ENCODE data around the gene DSE.

The DSE gene

GRCh38 chr6:116472706-116473105, 102.0 kb downstream of the DSE start:
- H3K36me3 ChIP-seq: no peaks in the 10 kb centered on the region
- H3K4me1 ChIP-seq (ENCODE audit: control insufficient read depth in 1 of 2, insufficient read depth in 1 of 2, low read depth in 1 of 2, low read length in 1 of 2): peaks cover 41 to 47% of the 10 kb centered on the region in 2 experiments
- no peak for TF ChIP-seq CTCF (IDR thresholded peaks at IDR 0.05)
- H3K9me3 ChIP-seq: no peaks in the 10 kb centered on the region
- no peak overlapping the region for H3K4me3 ChIP-seq (ENCODE audit: low read depth in 1 of 2, low read length in 1 of 2)
- peak overlapping the region; percentile 2 for H3K27ac ChIP-seq
- no peaks in the 10 kb centered on the region for H3K27me3 ChIP-seq

- Histone ChIP-seq H3K9me3 (no peaks in the 10 kb centered on the region), H3K27ac (peak overlapping the region; percentile 92), H3K4me3 (ENCODE audit: low read depth in 1 of 2, low read length in 1 of 2) (peak overlapping the region; percentile 26 to 28), H3K27me3 (no peaks in the 10 kb centered on the region), H3K4me1 (ENCODE audit: control insufficient read depth in 1 of 2, insufficient read depth in 1 of 2, low read depth in 1 of 2, low read length in 1 of 2) (peaks cover 43 to 54% of the 10 kb centered on the region in 2 experiments), H3K36me3 (no peaks in the 10 kb centered on the region)
- no peak for TF ChIP-seq CTCF (IDR thresholded peaks at IDR 0.05)
These were observed 104.4 kb downstream of the DSE start for GRCh38 chr6:116475141-116475540.

GRCh38 chr6:116476002-116476678, 105.4 kb downstream of the DSE start:
- Histone ChIP-seq H3K27me3 (no peaks in the 10 kb centered on the region), H3K4me3 (ENCODE audit: low read depth in 1 of 2, low read length in 1 of 2) (peak overlapping the region; percentile 26 to 28), H3K4me1 (ENCODE audit: control insufficient read depth in 1 of 2, insufficient read depth in 1 of 2, low read depth in 1 of 2, low read length in 1 of 2) (peaks cover 42 to 52% of the 10 kb centered on the region in 2 experiments), H3K36me3 (no peaks in the 10 kb centered on the region), H3K9me3 (no peaks in the 10 kb centered on the region), H3K27ac (peak overlapping the region; percentile 92)
- TF ChIP-seq CTCF (IDR thresholded peaks at IDR 0.05): no peak

GRCh38 chr6:116482780-116483179, 112.0 kb downstream of the DSE start:
- H3K4me3 ChIP-seq (ENCODE audit: low read depth in 1 of 2, low read length in 1 of 2): no peak overlapping the region
- no peaks in the 10 kb centered on the region for H3K27me3 ChIP-seq
- no peaks in the 10 kb centered on the region for H3K36me3 ChIP-seq
- no peak overlapping the region for H3K27ac ChIP-seq
- H3K9me3 ChIP-seq: no peaks in the 10 kb centered on the region
- peaks cover 2 to 7% of the 10 kb centered on the region in 2 experiments for H3K4me1 ChIP-seq (ENCODE audit: control insufficient read depth in 1 of 2, insufficient read depth in 1 of 2, low read depth in 1 of 2, low read length in 1 of 2)
- TF ChIP-seq CTCF (IDR thresholded peaks at IDR 0.05): no peak

- H3K4me1 ChIP-seq (ENCODE audit: control insufficient read depth in 1 of 2, insufficient read depth in 1 of 2, low read depth in 1 of 2, low read length in 1 of 2): peaks cover 2 to 4% of the 10 kb centered on the region in 2 experiments
- H3K27ac ChIP-seq: no peak overlapping the region
- no peaks in the 10 kb centered on the region for H3K9me3 ChIP-seq
- no peaks in the 10 kb centered on the region for H3K27me3 ChIP-seq
- H3K36me3 ChIP-seq: no peaks in the 10 kb centered on the region
- H3K4me3 ChIP-seq (ENCODE audit: low read depth in 1 of 2, low read length in 1 of 2): no peak overlapping the region
- no peak for TF ChIP-seq CTCF (IDR thresholded peaks at IDR 0.05)
These were observed 112.9 kb downstream of the DSE start for GRCh38 chr6:116483616-116484015.
